Measurements from ENCODE around the gene MUC15. TPM values are rescaled to one million over a fixed set of nuclear protein-coding genes. Genes with fewer than 3 reads are reported as not detected.

MUC15 gene
- polyA plus RNA-seq, 1 of the 3 experiments (the other 2 are of a cell fraction) = not detected

DNA sequence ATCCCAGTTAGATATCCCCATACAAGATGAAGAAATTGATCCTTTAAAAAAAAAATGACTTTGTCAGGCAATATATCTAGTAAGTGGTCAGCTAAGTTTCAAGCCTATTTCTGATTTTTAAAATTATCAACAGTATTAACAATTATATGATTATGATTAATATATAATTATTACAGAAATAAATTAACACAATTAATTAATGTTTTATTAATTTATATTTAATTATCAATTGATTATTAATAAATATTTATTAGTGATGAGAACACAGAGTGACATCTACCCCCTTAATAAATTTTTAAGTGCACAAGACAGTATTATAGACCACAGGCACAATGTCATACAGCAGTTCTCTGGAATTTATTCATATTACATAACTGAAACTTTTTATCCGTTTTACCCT lies 22.0 kb downstream of the MUC15 start:
- Histone ChIP-seq H3K9me3 (no peaks in the 10 kb centered on the region), H3K9me2 (no peaks in the 10 kb centered on the region), H3K27ac (ENCODE audit: low read depth in 2 of 2, low read length in 1 of 2) (no peak overlapping the region), H3F3A (replicated peaks; ENCODE audit: insufficient read depth) (no peaks in the 10 kb centered on the region), H3K9ac (no peak overlapping the region), H3K27me3 (ENCODE audit: insufficient read depth) (no peaks in the 10 kb centered on the region), H4K20me1 (ENCODE audit: insufficient read depth) (no peaks in the 10 kb centered on the region), H3K4me3 (ENCODE audit: low read depth in 2 of 2, low read length in 1 of 2) (no peak overlapping the region), H2AFZ (ENCODE audit: low read depth) (no peak overlapping the region), H3K4me1 (ENCODE audit: control insufficient read depth in 1 of 2, insufficient read depth in 2 of 2, low read depth in 1 of 2, low read length in 1 of 2) (0 out of 4 replicates have a peak, but pooled peaks cover 0 to 2% of the 10 kb centered on the region in 2 experiments), H3K4me2 (no peak overlapping the region), H3K36me3 (replicated peaks in 1 of 2; ENCODE audit: control insufficient read depth in 1 of 2, insufficient read depth in 2 of 2, low read length in 1 of 2) (no peaks in the 10 kb centered on the region), H3K79me2 (ENCODE audit: insufficient read depth) (no peaks in the 10 kb centered on the region)
- DNase-seq = no peak
- WGBS (ENCODE audit: low lambda C conversion rate) = 65% methylated on average over 1 of the region's 1 CpG
- TF ChIP-seq EP300 (IDR thresholded peaks at IDR 0.05; ENCODE audit: borderline replicate concordance in 1 of 2, low read depth in 1 of 2, low read length in 1 of 2) (no peak), SIN3A (IDR thresholded peaks at IDR 0.05; ENCODE audit: borderline replicate concordance, low read depth, low read length) (no peak), YY1 (IDR thresholded peaks at IDR 0.05; ENCODE audit: low read depth) (no peak)
- TF ChIP-seq, protein P1, sequence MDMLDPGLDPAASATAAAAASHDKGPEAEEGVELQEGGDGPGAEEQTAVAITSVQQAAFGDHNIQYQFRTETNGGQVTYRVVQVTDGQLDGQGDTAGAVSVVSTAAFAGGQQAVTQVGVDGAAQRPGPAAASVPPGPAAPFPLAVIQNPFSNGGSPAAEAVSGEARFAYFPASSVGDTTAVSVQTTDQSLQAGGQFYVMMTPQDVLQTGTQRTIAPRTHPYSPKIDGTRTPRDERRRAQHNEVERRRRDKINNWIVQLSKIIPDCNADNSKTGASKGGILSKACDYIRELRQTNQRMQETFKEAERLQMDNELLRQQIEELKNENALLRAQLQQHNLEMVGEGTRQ (IDR thresholded peaks at IDR 0.05; ENCODE audit: borderline replicate concordance, low read depth, low read length) = no peak
- TF ChIP-seq, protein P2, sequence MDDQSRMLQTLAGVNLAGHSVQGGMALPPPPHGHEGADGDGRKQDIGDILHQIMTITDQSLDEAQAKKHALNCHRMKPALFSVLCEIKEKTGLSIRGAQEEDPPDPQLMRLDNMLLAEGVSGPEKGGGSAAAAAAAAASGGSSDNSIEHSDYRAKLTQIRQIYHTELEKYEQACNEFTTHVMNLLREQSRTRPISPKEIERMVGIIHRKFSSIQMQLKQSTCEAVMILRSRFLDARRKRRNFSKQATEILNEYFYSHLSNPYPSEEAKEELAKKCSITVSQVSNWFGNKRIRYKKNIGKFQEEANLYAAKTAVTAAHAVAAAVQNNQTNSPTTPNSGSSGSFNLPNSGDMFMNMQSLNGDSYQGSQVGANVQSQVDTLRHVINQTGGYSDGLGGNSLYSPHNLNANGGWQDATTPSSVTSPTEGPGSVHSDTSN (IDR thresholded peaks at IDR 0.05) = no peak
- ChIA-PET CTCF (interaction anchor here (1.1 to 2.6 kb wide), 2 partner anchors 58 to 252 kb away, joined by 3 to 13 read pairs; no protein-coding TSS in a partner anchor), POLR2A (no interaction called here)

DNA sequence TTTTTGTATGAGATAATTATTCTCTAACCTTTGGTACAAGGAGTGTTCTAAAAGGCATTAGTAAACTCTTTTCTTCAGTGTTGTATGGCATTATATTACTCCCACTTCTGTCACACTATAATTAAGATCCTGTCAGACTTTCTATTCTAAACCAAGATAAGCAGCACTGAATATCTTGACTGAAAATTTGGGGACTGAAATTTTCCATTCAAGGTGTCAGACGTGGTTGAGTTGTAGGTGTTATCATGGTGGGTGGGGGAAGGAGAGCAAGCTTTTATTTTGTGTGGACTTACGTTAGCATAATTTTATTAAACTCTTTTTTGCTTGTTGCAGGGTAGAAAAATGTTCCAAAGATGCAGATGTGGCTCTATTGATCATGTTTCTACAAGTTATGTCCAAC lies 22.9 kb downstream of the MUC15 start:
- Histone ChIP-seq H3K4me2 (no peak overlapping the region), H3K4me1 (ENCODE audit: control insufficient read depth in 1 of 2, insufficient read depth in 2 of 2, low read depth in 1 of 2, low read length in 1 of 2) (0 out of 4 replicates have a peak, but pooled peaks cover 0 to 2% of the 10 kb centered on the region in 2 experiments), H3K27ac (ENCODE audit: low read depth in 2 of 2, low read length in 1 of 2) (no peak overlapping the region), H3K4me3 (ENCODE audit: low read depth in 2 of 2, low read length in 1 of 2) (no peak overlapping the region), H3K9me2 (no peaks in the 10 kb centered on the region), H3F3A (replicated peaks; ENCODE audit: insufficient read depth) (no peaks in the 10 kb centered on the region), H3K79me2 (ENCODE audit: insufficient read depth) (no peaks in the 10 kb centered on the region), H3K9me3 (no peaks in the 10 kb centered on the region), H3K9ac (no peak overlapping the region), H3K27me3 (ENCODE audit: insufficient read depth) (no peaks in the 10 kb centered on the region), H3K36me3 (replicated peaks in 1 of 2; ENCODE audit: control insufficient read depth in 1 of 2, insufficient read depth in 2 of 2, low read length in 1 of 2) (no peaks in the 10 kb centered on the region), H2AFZ (ENCODE audit: low read depth) (no peak overlapping the region), H4K20me1 (ENCODE audit: insufficient read depth) (no peaks in the 10 kb centered on the region)
- ChIA-PET POLR2A (no interaction called here), CTCF (interaction anchor here (0.6 to 2.6 kb wide), 7 partner anchors 10 to 265 kb away, joined by 3 to 13 read pairs (median 3); no protein-coding TSS in a partner anchor)
- 39% methylated on average over 2 of the region's 2 CpGs for WGBS (ENCODE audit: low lambda C conversion rate)
- no peak for TF ChIP-seq TCF12 (IDR thresholded peaks at IDR 0.05)
- TF ChIP-seq, protein P3, sequence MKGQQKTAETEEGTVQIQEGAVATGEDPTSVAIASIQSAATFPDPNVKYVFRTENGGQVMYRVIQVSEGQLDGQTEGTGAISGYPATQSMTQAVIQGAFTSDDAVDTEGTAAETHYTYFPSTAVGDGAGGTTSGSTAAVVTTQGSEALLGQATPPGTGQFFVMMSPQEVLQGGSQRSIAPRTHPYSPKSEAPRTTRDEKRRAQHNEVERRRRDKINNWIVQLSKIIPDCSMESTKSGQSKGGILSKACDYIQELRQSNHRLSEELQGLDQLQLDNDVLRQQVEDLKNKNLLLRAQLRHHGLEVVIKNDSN (IDR thresholded peaks at IDR 0.05; ENCODE audit: borderline replicate concordance, low read depth) = no peak
- TF ChIP-seq, protein P4, sequence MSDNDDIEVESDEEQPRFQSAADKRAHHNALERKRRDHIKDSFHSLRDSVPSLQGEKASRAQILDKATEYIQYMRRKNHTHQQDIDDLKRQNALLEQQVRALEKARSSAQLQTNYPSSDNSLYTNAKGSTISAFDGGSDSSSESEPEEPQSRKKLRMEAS (IDR thresholded peaks at IDR 0.05; ENCODE audit: low read depth) = no peak
- TF ChIP-seq RCOR1 (IDR thresholded peaks at IDR 0.05; ENCODE audit: low read length) = no peak
- no peak for DNase-seq

Data from SK-N-SH (cell line).